IMR-90 (cell line): ENCODE measurements around the gene PROCA1. TPM values are rescaled to one million over a fixed set of nuclear protein-coding genes. Genes with fewer than 3 reads are reported as not detected.

Experiments
- ATAC-seq: fragments of 200-7000 bp; cut with Tn5 transposase; 2 replicates; pipeline ENCODE4 v1.9.1; 2020; ENCODE audit warnings: low read depth, mild to moderate bottlenecking, moderate library complexity
- BruUV-seq: library from RNA; stranded (reverse); fragments of 400-500 nt; replicated peaks from 2 replicates; lab custom pipeline; 2021; lab: Mats Ljungman, UMichigan
- CTCF ChIA-PET: fragments of 300-600 bp; formaldehyde crosslinking; extraction: SDS; loops from one replicate; lab custom pipeline; 2021; ENCODE audit warnings: antibody characterized with exemption; lab: Yijun Ruan, JAX
- POLR2A ChIA-PET: fragments of 300-600 bp; sonication (Branson Sonifier 250); formaldehyde crosslinking; loops from one replicate; lab custom pipeline; 2022; ENCODE audit warnings: antibody characterized with exemption; ENCODE audit not compliant: unreplicated experiment; lab: Charles Lee
- DNase-seq: peaks from one replicate; pipeline ENCODE4 v3.0.0; 2013
- H2AFZ ChIP-seq: replicated peaks from 2 replicates; pipeline ENCODE3; 2013; ENCODE audit warnings: low read length, mild to moderate bottlenecking; ENCODE audit not compliant: poor library complexity
- H2AK5ac ChIP-seq: 2 replicates; pipeline ENCODE4 v1.6.1; 2013; ENCODE audit warnings: low read depth, low read length, inconsistent platforms
- H2AK9ac ChIP-seq: replicated peaks from 2 replicates; pipeline ENCODE3; 2013; ENCODE audit warnings: mild to moderate bottlenecking, low read depth, low read length, moderate library complexity; ENCODE audit not compliant: poor library complexity
- H2BK120ac ChIP-seq: 2 replicates; pipeline ENCODE4 v1.6.1; 2013; ENCODE audit warnings: low read depth, low read length, inconsistent platforms
- H2BK15ac ChIP-seq: 3 replicates; pipeline ENCODE4 v1.6.1; 2013; ENCODE audit warnings: low read depth, low read length, inconsistent platforms
- H2BK20ac ChIP-seq: 2 replicates; pipeline ENCODE4 v1.6.1; 2013; ENCODE audit warnings: low read depth, mild to moderate bottlenecking, inconsistent platforms, low read length, moderate library complexity
- H2BK5ac ChIP-seq: 2 replicates; pipeline ENCODE4 v1.6.1; 2013; ENCODE audit warnings: mild to moderate bottlenecking, low read depth, low read length, inconsistent platforms; ENCODE audit not compliant: poor library complexity, severe bottlenecking
- H3K14ac ChIP-seq: replicated peaks from 2 replicates; pipeline ENCODE4 v1.6.1; 2013; ENCODE audit warnings: low read depth, low read length, inconsistent platforms
- H3K18ac ChIP-seq: 2 replicates; pipeline ENCODE4 v1.6.1; 2013; ENCODE audit warnings: low read depth, low read length, control low read depth
- H3K23ac ChIP-seq: 2 replicates; pipeline ENCODE4 v1.6.1; 2013; ENCODE audit warnings: low read depth, low read length, inconsistent platforms
- H3K27ac ChIP-seq: 2 replicates; pipeline ENCODE4 v1.5.1; 2013; ENCODE audit warnings: mild to moderate bottlenecking, control low read depth, low read length; ENCODE audit not compliant: insufficient read depth
- H3K27me3 ChIP-seq: 2 replicates; pipeline ENCODE4 v1.6.1; 2013; ENCODE audit warnings: low read length; ENCODE audit not compliant: control insufficient read depth, insufficient read depth
- H3K36me3 ChIP-seq: 2 replicates; pipeline ENCODE4 v1.6.1; 2013; ENCODE audit warnings: low read length, mixed read lengths; ENCODE audit not compliant: control insufficient read depth, insufficient read depth
- H3K4ac ChIP-seq: 2 replicates; pipeline ENCODE4 v1.6.1; 2013; ENCODE audit warnings: low read depth, low read length, inconsistent platforms
- H3K4me1 ChIP-seq: 2 replicates; pipeline ENCODE4 v1.6.1; 2013; ENCODE audit warnings: low read length, mixed read lengths; ENCODE audit not compliant: control insufficient read depth, insufficient read depth
- H3K4me2 ChIP-seq: 2 replicates; pipeline ENCODE4 v1.6.1; 2013; ENCODE audit warnings: low read depth, mild to moderate bottlenecking, control low read depth, low read length, moderate library complexity
- H3K4me3 ChIP-seq: 2 replicates; pipeline ENCODE4 v1.5.1; 2013; ENCODE audit warnings: low read depth, mild to moderate bottlenecking, control low read depth, low read length, moderate library complexity; ENCODE audit not compliant: insufficient read depth
- H3K56ac ChIP-seq: 2 replicates; pipeline ENCODE4 v1.6.1; 2013; ENCODE audit warnings: low read length, inconsistent platforms; ENCODE audit not compliant: insufficient read depth; ENCODE audit errors: extremely low read depth
- H3K79me1 ChIP-seq, 2 experiments: 2 replicates each; pipeline ENCODE4 v1.6.1; 2013; ENCODE audit warnings: low read length in 2 of 2, inconsistent platforms in 1 of 2, low read depth in 1 of 2
- H3K9ac ChIP-seq: 2 replicates; pipeline ENCODE4 v1.6.1; 2013; ENCODE audit warnings: low read depth, low read length, control low read depth
- H3K9me1 ChIP-seq: 2 replicates; pipeline ENCODE4 v1.6.1; 2013; ENCODE audit warnings: low read length, inconsistent platforms; ENCODE audit not compliant: insufficient read depth
- H3K9me3 ChIP-seq: 2 replicates; pipeline ENCODE4 v1.6.1; 2013; ENCODE audit warnings: low read length; ENCODE audit not compliant: control insufficient read depth, insufficient read depth
- H4K20me1 ChIP-seq: 2 replicates; pipeline ENCODE4 v1.6.1; 2013; ENCODE audit warnings: low read length, inconsistent platforms; ENCODE audit not compliant: insufficient read depth
- H4K5ac ChIP-seq: 2 replicates; pipeline ENCODE4 v1.6.1; 2013; ENCODE audit warnings: mild to moderate bottlenecking, low read depth, low read length, control low read depth
- H4K8ac ChIP-seq, 2 experiments: 2 replicates each; pipeline ENCODE4 v1.6.1; 2013; ENCODE audit warnings: low read depth in 2 of 2, low read length in 2 of 2, control low read depth in 1 of 2, inconsistent platforms in 1 of 2
- H4K91ac ChIP-seq: 2 replicates; pipeline ENCODE4 v1.6.1; 2013; ENCODE audit warnings: low read depth, low read length, inconsistent platforms; ENCODE audit not compliant: insufficient read depth
- BHLHE40 ChIP-seq: fragments of 150-350 bp; IDR thresholded peaks from 2 replicates; pipeline ENCODE4 v1.6.1; 2016; ENCODE audit warnings: mild to moderate bottlenecking, low read depth, low read length
- MAFK ChIP-seq: IDR thresholded peaks from 2 replicates; pipeline ENCODE4 v1.6.1; 2012; ENCODE audit warnings: low read depth, low read length, improper control_type of control experiment
- MAZ ChIP-seq: IDR thresholded peaks from 2 replicates; pipeline ENCODE4 v1.6.1; 2012; ENCODE audit warnings: low read depth, mild to moderate bottlenecking, low read length, improper control_type of control experiment, moderate library complexity, borderline replicate concordance
- MXI1 ChIP-seq: IDR thresholded peaks from 2 replicates; pipeline ENCODE4 v1.6.1; 2012; ENCODE audit warnings: low read depth, mild to moderate bottlenecking, low read length, moderate library complexity, borderline replicate concordance
- NFE2L2 ChIP-seq: fragments of 150-350 bp; IDR thresholded peaks from 2 replicates; pipeline ENCODE4 v1.6.1; 2016; ENCODE audit warnings: low read depth, mild to moderate bottlenecking, low read length
- WGBS, 2 experiments: methylation state at CpG; one replicate each; pipeline versions ENCODE4 v1.1.5 to v1.1.7; 2013; ENCODE audit warnings: missing lambda C conversion rate in 2 of 2; ENCODE audit not compliant: insufficient read length in 1 of 2; ENCODE audit errors: extremely low coverage in 2 of 2; 5-methylcytosine and 5-hydroxymethylcytosine counted together
- dilution Hi-C: fragments of 300-500 bp; cut with HindIII; formaldehyde crosslinking; loops from one replicate; pipeline ENCODE4 v1.14.3; 2018; ENCODE audit warnings: low sequenced_read_pairs; ENCODE audit not compliant: unreplicated experiment
- in situ Hi-C: fragments of 300-500 bp; cut with MboI; formaldehyde crosslinking; loops from 3 replicates; pipeline ENCODE4 v1.14.3; 2019; ENCODE audit warnings: low sequenced_read_pairs, inconsistent platforms, mixed read lengths
- intact Hi-C: fragments of 100-400 bp; cut with micrococcal nuclease; formaldehyde crosslinking; loops from 2 replicates; pipeline ENCODE4 v1.10.0; 2022
- polyA plus RNA-seq, 3 experiments: library from polyadenylated mRNA; depleted of rRNA; stranded (reverse); fragments of >200 nt; gene quantifications; 2 replicates each; pipeline ENCODE4 v1.2.3, GENCODE V29; 2012; ENCODE audit warnings: low replicate concordance in 1 of 3
- total RNA-seq: library from RNA; depleted of rRNA; stranded (reverse); fragments of >200 nt; gene quantifications from 2 replicates; pipeline ENCODE4 v1.2.3, GENCODE V29; 2012
- TF ChIP-seq, protein P1 (sequence below): fragments of 150-350 bp; IDR thresholded peaks from 2 replicates; pipeline ENCODE4 v1.6.1; 2017; ENCODE audit warnings: mild to moderate bottlenecking, antibody characterized with exemption, low read length, low read depth

The PROCA1 gene
- total and polyA plus RNA-seq, 2 of the 4 experiments (the other 2 are of a cell fraction): 0.36 to 1.7 TPM

DNA sequence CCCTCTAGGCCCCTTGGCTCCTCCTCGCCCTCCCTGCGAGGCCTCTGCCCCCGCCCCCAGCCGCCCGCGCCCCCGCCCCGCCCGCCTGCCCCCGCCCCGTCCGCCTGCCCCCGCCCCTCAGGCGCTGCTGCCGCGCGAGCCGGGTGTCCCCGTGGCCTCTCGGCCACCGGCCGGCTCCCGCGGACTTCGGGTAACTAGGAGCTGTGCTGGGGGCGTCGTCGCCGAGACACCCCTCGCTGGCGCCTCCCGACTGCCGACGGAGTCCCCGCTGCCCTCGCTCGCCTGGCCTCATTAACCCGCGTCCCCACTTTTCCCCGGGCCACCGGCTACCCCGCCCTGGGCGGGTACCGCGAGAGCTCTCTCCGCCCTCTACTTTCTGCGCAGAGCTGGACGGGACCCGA, 14.5 kb upstream of the PROCA1 start, which contains the start of gene TLCD1:
Gene TLCD1, minus strand, starts transcription at position 8 of the 401 bp plus-strand sequence. CDS start 136 bp downstream, outside the sequence.
- BruUV-seq: no TSS peak
- Histone ChIP-seq H3K23ac (peak within 1 kb of the TSS; percentile 79), H2BK20ac (no peak within 1 kb of the TSS), H3K4me3 (peak within 1 kb of the TSS; percentile 72), H4K5ac (peak within 1 kb of the TSS; percentile 75; the same call in 1 of the 2 replicates), H2AK9ac (peak within 1 kb of the TSS; percentile 96), H3K9me1 (no peaks in the 10 kb centered on the region), H3K36me3 (peaks cover 32% of the 10 kb centered on the region), H3K4ac (peak within 1 kb of the TSS; percentile 88), H3K9ac (peak within 1 kb of the TSS; percentile 68), H3K27ac (peak within 1 kb of the TSS; percentile 74), H2BK5ac (peak within 1 kb of the TSS; percentile 80), H4K8ac (peak within 1 kb of the TSS; percentile 10 to 59; a peak in 2 of 4 replicates), H2AFZ (peak within 1 kb of the TSS; percentile 96), H2BK15ac (no peak within 1 kb of the TSS), H3K14ac (peak within 1 kb of the TSS; percentile 80), H3K4me1 (peaks cover 12% of the 10 kb centered on the region), H3K56ac (peak within 1 kb of the TSS; percentile 23), H3K4me2 (peak within 1 kb of the TSS; percentile 98), H3K18ac (peak within 1 kb of the TSS; percentile 68; the same call in 1 of the 2 replicates), H3K27me3 (no peaks in the 10 kb centered on the region), H3K79me1 (peaks cover 10 to 44% of the 10 kb centered on the region in 2 experiments; a peak in 3 of 4 replicates), H4K20me1 (peaks cover 38% of the 10 kb centered on the region), H3K9me3 (no peaks in the 10 kb centered on the region), H2BK120ac (peak within 1 kb of the TSS; percentile 28; the same call in 1 of the 2 replicates), H4K91ac (peak within 1 kb of the TSS; percentile 76), H2AK5ac (peak within 1 kb of the TSS; percentile 93)
- TF ChIP-seq MAFK (no peak), BHLHE40 (no peak), MXI1 (no peak), MAZ (peak; percentile 74; the same call in 1 of the 2 replicates), NFE2L2 (no peak)
- TF ChIP-seq, protein P1, sequence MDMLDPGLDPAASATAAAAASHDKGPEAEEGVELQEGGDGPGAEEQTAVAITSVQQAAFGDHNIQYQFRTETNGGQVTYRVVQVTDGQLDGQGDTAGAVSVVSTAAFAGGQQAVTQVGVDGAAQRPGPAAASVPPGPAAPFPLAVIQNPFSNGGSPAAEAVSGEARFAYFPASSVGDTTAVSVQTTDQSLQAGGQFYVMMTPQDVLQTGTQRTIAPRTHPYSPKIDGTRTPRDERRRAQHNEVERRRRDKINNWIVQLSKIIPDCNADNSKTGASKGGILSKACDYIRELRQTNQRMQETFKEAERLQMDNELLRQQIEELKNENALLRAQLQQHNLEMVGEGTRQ: no peak
- CTCF ChIA-PET: interaction anchor here (0.6 to 4.0 kb wide), 27 partner anchors 9 to 390 kb away, joined by 3 to 60 read pairs (median 5); partner anchors contain the start of genes BLTP2, FLOT2 and TRAF4
- ATAC-seq (peak; percentile 50), DNase-seq (peak; percentile 39)
- intact Hi-C loops: loop anchor here (1.0 to 2.0 kb wide), 4 partner anchors 24 to 385 kb away; no protein-coding TSS in a partner anchor
- POLR2A ChIA-PET: interaction anchor here (0.6 to 1.2 kb wide), 5 partner anchors 17 to 224 kb away, joined by 3 to 4 read pairs (median 3); partner anchors contain the start of gene TRAF4
- dilution Hi-C loops: no loop called here
- 0% methylated on average over 24 of the region's 49 CpGs; no CpG with 5 or more reads in 1 of the 2 experiments for WGBS, 2 experiments
- in situ Hi-C loops: no loop called here
